Measurements from ENCODE around the gene NRBF2. TPM values are rescaled to one million over a fixed set of nuclear protein-coding genes. Genes with fewer than 3 reads are reported as not detected.
"Not testable (repeated sequence)": the region's sequence is repeated elsewhere in the genome, so short reads cannot be mapped to it uniquely, and the experiment has no call there.

NRBF2 gene
- polyA plus RNA-seq, 2 of the 4 experiments (the other 2 are of a cell fraction), result 16.6 to 27.6 TPM

GRCh38 chr10:63094881-63095280, 38.2 kb upstream of the NRBF2 start:
- ATAC-seq (no peak), FAIRE-seq (no peak), DNase-seq (ENCODE audit: low read depth in 1 of 2, low spot score in 1 of 2) (no peak)
- CTCF ChIA-PET, result no interaction called here
- H3K4me3 ChIP-seq, result no peak overlapping the region
- POLR2A ChIA-PET, result no interaction called here
- H3K9me3 ChIP-seq, result no peaks in the 10 kb centered on the region
- H3K27ac ChIP-seq, result no peak overlapping the region
- 7% methylated on average over 1 of the region's 1 CpG for WGBS (ENCODE audit: missing lambda C conversion rate)
- no peak overlapping the region for H3K4me2 ChIP-seq
- no peaks in the 10 kb centered on the region for H3K4me1 ChIP-seq
- TF ChIP-seq JUNB (IDR thresholded peaks at IDR 0.05) (no peak), SREBF2 (IDR thresholded peaks at IDR 0.05) (no peak), ZNF302 (CRISPR knock-in tag; IDR thresholded peaks at IDR 0.05) (no peak), NR3C1 (IDR thresholded peaks at IDR 0.05) (no peak), TP53 (CRISPR knock-in tag; IDR thresholded peaks at IDR 0.05) (no peak), CEBPB (IDR thresholded peaks at IDR 0.05) (no peak), ATOH8 (CRISPR knock-in tag; IDR thresholded peaks at IDR 0.05; ENCODE audit: low read depth) (no peak), CHD4 (IDR thresholded peaks at IDR 0.05; ENCODE audit: borderline replicate concordance) (no peak), EP300 (IDR thresholded peaks at IDR 0.05) (no peak), HOXB5 (CRISPR knock-in tag; IDR thresholded peaks at IDR 0.05) (no peak), POLR2AphosphoS2 (conservative IDR thresholded peaks at IDR 0.05; ENCODE audit: low read length) (no peak)

DNA sequence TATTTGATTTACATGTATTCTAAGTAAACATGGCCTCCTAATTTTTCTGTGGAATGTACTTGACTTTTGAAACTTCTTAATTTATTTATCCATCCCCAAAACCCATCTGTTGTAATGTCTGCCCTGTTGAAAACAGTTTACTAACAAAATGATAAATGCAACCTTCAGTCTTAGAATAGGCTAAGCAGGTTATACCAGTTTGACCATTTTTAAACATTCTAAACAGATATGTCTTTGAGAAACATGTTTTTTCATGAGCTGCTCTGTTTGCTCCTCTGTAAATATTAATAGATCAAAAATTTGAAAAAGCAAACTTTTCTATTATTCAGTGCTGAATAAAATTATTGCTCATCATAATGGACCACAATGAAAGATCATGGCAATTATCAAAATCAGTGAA, 33.4 kb upstream of the NRBF2 start:
- TF ChIP-seq BHLHE40 (IDR thresholded peaks at IDR 0.05; ENCODE audit: low read depth, low read length) (no peak), FOSL2 (IDR thresholded peaks at IDR 0.05) (no peak), FOSL2 (CRISPR knock-in tag; IDR thresholded peaks at IDR 0.05) (no peak), JUN (IDR thresholded peaks at IDR 0.05) (no peak), CHD2 (IDR thresholded peaks at IDR 0.05; ENCODE audit: low read length, partially characterized antibody) (no peak), NFE2L2 (conservative IDR thresholded peaks at IDR 0.05; ENCODE audit: low read length) (no peak), KDM1A (IDR thresholded peaks at IDR 0.05; ENCODE audit: low read depth) (no peak), JUNB (IDR thresholded peaks at IDR 0.05) (no peak), SMC3 (IDR thresholded peaks at IDR 0.05) (no peak), MAZ (IDR thresholded peaks at IDR 0.05; ENCODE audit: borderline replicate concordance, low read depth, low read length) (no peak), RFX5 (IDR thresholded peaks at IDR 0.05) (no peak)
- POLR2A ChIA-PET, result no interaction called here
- Histone ChIP-seq H3K27ac (no peak overlapping the region), H3K9me3 (no peaks in the 10 kb centered on the region), H3K4me3 (no peak overlapping the region), H3K4me2 (no peak overlapping the region), H3K4me1 (no peaks in the 10 kb centered on the region)
- CTCF ChIA-PET, result interaction anchor here (1.5 kb wide), 1 partner anchor 8 kb away, joined by 5 read pairs; no protein-coding TSS in a partner anchor
- FAIRE-seq (no peak), ATAC-seq (no peak), DNase-seq (ENCODE audit: low read depth in 1 of 2, low spot score in 1 of 2) (no peak)

- H3K27ac ChIP-seq; H3K4me2 ChIP-seq; ATAC-seq; H3K4me3 ChIP-seq; FAIRE-seq; H3K9me3 ChIP-seq; CTCF ChIA-PET; POLR2A ChIA-PET; H3K4me1 ChIP-seq; DNase-seq (ENCODE audit: low read depth in 1 of 2, low spot score in 1 of 2): not testable (repeated sequence)
- WGBS (ENCODE audit: missing lambda C conversion rate), result 58% methylated on average over 10 of the region's 10 CpGs
These were observed 32.0 kb upstream of the NRBF2 start for GRCh38 chr10:63101091-63101490.

GRCh38 chr10:63102279-63102883, 30.7 kb upstream of the NRBF2 start:
- not testable (repeated sequence) for H3K27ac ChIP-seq; DNase-seq (ENCODE audit: low read depth in 1 of 2, low spot score in 1 of 2); H3K4me3 ChIP-seq; ATAC-seq; H3K4me1 ChIP-seq; FAIRE-seq; H3K9me3 ChIP-seq; H3K4me2 ChIP-seq
- 41% methylated on average over 7 of the region's 7 CpGs for WGBS (ENCODE audit: missing lambda C conversion rate)
- ChIA-PET POLR2A (interaction anchor here (0.7 kb wide), 1 partner anchor 78 kb away, joined by 3 read pairs; no protein-coding TSS in a partner anchor), CTCF (interaction anchor here (1.2 kb wide), 1 partner anchor 18 kb away, joined by 4 read pairs; no protein-coding TSS in a partner anchor)

GRCh38 chr10:63103178-63103577, 29.9 kb upstream of the NRBF2 start:
- FAIRE-seq; H3K9me3 ChIP-seq; POLR2A ChIA-PET; DNase-seq (ENCODE audit: low read depth in 1 of 2, low spot score in 1 of 2); H3K4me3 ChIP-seq; ATAC-seq; H3K4me1 ChIP-seq; CTCF ChIA-PET; H3K4me2 ChIP-seq; H3K27ac ChIP-seq: not testable (repeated sequence)
- WGBS (ENCODE audit: missing lambda C conversion rate), result 63% methylated on average over 4 of the region's 4 CpGs
